ENCODE results near the gene TIAM1.

Gene TIAM1

DNA sequence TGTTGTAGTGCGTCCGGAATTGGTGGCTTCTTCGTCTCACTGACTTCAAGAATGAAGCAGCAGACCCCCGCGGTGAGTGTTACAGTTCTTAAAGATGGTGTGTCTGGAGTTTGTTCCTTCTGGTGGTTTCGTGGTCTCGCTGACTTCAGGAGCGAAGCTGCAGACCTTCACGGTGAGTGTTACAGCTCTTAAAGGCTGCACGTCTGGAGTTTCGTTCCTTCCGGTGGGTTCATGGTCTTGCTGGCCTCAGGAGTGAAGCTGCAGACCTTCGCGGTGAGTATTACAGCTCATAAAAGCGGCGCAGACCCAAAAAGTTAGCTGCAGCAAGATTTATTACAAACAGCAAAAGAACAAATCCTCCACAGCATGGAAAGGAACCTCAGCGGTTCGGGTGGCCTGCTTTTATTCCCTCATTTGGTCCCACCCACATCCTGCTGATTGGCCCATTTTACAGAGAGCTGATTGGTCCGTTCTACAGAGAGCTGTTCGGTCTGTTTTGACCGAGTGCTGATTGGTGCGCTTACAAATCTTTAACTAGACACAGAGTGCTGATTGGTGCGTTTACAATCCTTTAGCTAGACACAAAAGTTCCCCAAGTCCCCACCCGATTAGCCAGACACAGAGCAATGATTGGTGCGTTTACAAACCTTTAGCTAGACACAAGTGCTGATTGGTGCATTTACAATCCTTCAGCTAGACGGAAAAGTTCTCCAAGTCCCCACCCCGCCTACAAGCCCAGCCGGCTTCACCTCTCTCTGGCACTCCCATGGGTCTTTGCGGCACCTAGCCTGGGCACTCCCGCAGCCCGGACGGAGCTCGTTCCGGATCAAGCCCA lies 256.2 kb downstream of the TIAM1 start:
- Histone ChIP-seq H3K9me3 (ENCODE audit: control insufficient read depth, insufficient read depth, low read depth, low read length) (no peaks in the 10 kb centered on the region), H3K9ac (ENCODE audit: low read length) (no peak overlapping the region), H3K4me3 (ENCODE audit: low read depth, low read length) (no peak overlapping the region), H3K36me3 (ENCODE audit: control insufficient read depth, insufficient read depth, low read length) (no peaks in the 10 kb centered on the region), H3K27me3 (ENCODE audit: control insufficient read depth, insufficient read depth, low read length) (no peaks in the 10 kb centered on the region), H3K4me1 (ENCODE audit: control insufficient read depth, insufficient read depth, low read length) (no peaks in the 10 kb centered on the region), H3K27ac (ENCODE audit: low read depth, low read length) (no peak overlapping the region)

DNA sequence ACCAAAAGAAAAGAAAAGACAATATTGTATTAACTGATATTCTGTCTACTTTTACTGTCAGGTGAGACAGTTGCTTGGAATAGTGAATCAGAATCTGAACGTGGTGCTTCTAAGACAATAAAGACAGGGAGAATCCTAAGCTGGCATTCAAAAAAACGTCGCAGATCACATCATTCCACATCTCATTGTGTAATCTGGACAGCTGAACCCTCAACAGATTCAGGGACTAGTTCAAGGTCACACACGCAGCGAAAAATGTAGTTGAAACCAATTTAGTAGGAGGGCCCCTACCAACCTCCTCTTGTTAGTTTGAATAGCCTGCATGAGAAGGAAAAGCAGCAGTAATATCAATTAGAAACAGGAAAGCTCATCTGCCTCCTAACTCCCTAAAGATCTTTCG lies 259.4 kb downstream of the TIAM1 start:
- Histone ChIP-seq H3K27ac (ENCODE audit: low read depth, low read length) (no peak overlapping the region), H3K9me3 (ENCODE audit: control insufficient read depth, insufficient read depth, low read depth, low read length) (no peaks in the 10 kb centered on the region), H3K9ac (ENCODE audit: low read length) (no peak overlapping the region), H3K4me3 (ENCODE audit: low read depth, low read length) (no peak overlapping the region), H3K36me3 (ENCODE audit: control insufficient read depth, insufficient read depth, low read length) (no peaks in the 10 kb centered on the region), H3K4me1 (ENCODE audit: control insufficient read depth, insufficient read depth, low read length) (no peaks in the 10 kb centered on the region), H3K27me3 (ENCODE audit: control insufficient read depth, insufficient read depth, low read length) (no peaks in the 10 kb centered on the region)

DNA sequence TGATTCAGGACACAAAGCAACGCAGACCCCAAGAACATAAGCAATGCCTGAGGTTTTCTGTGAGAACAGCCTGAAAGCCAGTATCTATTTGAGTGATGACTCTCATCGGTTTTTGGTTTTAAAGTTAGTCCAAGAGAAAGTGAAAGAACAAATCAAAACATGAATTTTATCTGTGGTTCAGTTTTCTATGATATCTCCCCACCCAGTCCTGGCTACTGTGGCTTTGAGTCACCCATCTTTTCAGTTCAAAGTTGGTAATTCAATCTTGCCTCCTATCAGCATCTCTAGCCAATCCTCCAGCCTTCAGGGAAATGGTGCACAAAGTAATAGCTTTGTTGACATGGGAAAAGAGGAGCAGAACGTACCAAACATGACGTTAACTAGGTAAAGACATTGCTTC lies 265.3 kb downstream of the TIAM1 start:
- H3K4me1 ChIP-seq (ENCODE audit: control insufficient read depth, insufficient read depth, low read length) = no peaks in the 10 kb centered on the region
- no peaks in the 10 kb centered on the region for H3K9me3 ChIP-seq (ENCODE audit: control insufficient read depth, insufficient read depth, low read depth, low read length)
- H3K9ac ChIP-seq (ENCODE audit: low read length) = no peak overlapping the region
- no peaks in the 10 kb centered on the region for H3K36me3 ChIP-seq (ENCODE audit: control insufficient read depth, insufficient read depth, low read length)
- no peak overlapping the region for H3K4me3 ChIP-seq (ENCODE audit: low read depth, low read length)
- H3K27ac ChIP-seq (ENCODE audit: low read depth, low read length) = no peak overlapping the region
- no peaks in the 10 kb centered on the region for H3K27me3 ChIP-seq (ENCODE audit: control insufficient read depth, insufficient read depth, low read length)

DNA sequence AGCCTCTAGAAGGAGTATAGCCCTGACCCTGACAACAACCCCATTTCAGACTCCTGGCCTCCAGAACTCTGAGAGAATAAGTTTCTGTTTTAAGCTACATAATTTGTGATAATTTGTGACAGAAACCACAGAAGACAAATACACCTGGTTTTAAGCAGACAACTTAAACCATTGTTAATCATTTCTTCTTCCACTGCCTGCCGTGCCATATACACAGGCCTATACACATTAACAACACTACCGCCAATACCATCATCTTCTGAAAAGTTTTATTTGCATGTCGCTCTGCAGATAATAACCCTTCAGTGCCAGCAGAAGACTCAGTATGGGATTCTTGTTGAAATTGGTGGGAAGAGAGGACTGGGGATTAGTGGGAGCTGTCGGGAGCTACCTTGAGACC lies 265.8 kb downstream of the TIAM1 start:
- Histone ChIP-seq H3K4me1 (ENCODE audit: control insufficient read depth, insufficient read depth, low read length) (no peaks in the 10 kb centered on the region), H3K9ac (ENCODE audit: low read length) (no peak overlapping the region), H3K36me3 (ENCODE audit: control insufficient read depth, insufficient read depth, low read length) (no peaks in the 10 kb centered on the region), H3K4me3 (ENCODE audit: low read depth, low read length) (no peak overlapping the region), H3K27ac (ENCODE audit: low read depth, low read length) (no peak overlapping the region), H3K27me3 (ENCODE audit: control insufficient read depth, insufficient read depth, low read length) (no peaks in the 10 kb centered on the region), H3K9me3 (ENCODE audit: control insufficient read depth, insufficient read depth, low read depth, low read length) (no peaks in the 10 kb centered on the region)

DNA sequence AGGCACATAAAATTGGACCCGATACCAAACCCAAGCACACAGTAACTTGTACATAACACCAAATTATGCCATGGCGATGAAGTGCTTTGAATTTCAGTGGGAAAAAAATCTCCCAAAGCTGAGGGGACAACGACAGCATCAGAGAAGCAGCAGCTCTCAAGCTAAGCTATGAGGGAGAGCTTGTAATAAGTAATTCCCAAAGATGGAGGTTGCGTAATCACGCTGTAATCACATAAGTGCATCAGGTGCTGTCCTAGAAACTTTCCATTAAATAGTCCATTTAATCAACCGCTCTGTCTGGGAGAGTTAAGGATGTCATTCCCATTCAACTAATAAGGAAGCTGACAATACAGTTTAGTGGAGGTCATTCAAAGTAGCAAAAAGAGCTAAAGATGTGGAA lies 268.2 kb downstream of the TIAM1 start:
- Histone ChIP-seq H3K36me3 (ENCODE audit: control insufficient read depth, insufficient read depth, low read length) (no peaks in the 10 kb centered on the region), H3K9ac (ENCODE audit: low read length) (no peak overlapping the region), H3K9me3 (ENCODE audit: control insufficient read depth, insufficient read depth, low read depth, low read length) (no peaks in the 10 kb centered on the region), H3K27me3 (ENCODE audit: control insufficient read depth, insufficient read depth, low read length) (no peaks in the 10 kb centered on the region), H3K4me1 (ENCODE audit: control insufficient read depth, insufficient read depth, low read length) (no peaks in the 10 kb centered on the region), H3K4me3 (ENCODE audit: low read depth, low read length) (no peak overlapping the region), H3K27ac (ENCODE audit: low read depth, low read length) (no peak overlapping the region)

DNA sequence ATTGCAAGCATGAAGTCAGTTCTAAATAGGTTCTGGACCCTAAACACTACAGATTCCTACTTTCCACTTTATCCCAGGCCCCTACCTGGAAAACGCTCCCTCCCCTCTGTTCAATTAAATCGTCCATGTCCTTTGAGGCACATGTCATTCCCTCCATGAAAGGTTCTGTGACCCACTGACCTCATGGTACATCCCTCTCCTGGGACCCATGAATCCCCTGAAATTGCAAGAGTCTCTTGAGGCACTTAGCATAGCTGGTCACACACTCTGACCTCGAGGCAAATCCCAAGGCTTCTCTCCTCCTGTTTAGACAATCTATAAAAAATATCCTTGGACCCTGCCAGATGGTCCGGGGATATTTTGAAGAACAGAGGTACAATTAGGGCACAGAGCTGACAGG lies 271.5 kb downstream of the TIAM1 start:
- H3K4me3 ChIP-seq (ENCODE audit: low read depth, low read length) = no peak overlapping the region
- no peaks in the 10 kb centered on the region for H3K36me3 ChIP-seq (ENCODE audit: control insufficient read depth, insufficient read depth, low read length)
- H3K9ac ChIP-seq (ENCODE audit: low read length) = no peak overlapping the region
- H3K27ac ChIP-seq (ENCODE audit: low read depth, low read length) = no peak overlapping the region
- H3K27me3 ChIP-seq (ENCODE audit: control insufficient read depth, insufficient read depth, low read length) = no peaks in the 10 kb centered on the region
- H3K9me3 ChIP-seq (ENCODE audit: control insufficient read depth, insufficient read depth, low read depth, low read length) = no peaks in the 10 kb centered on the region
- H3K4me1 ChIP-seq (ENCODE audit: control insufficient read depth, insufficient read depth, low read length) = no peaks in the 10 kb centered on the region

Measured in HUES6 (cell line).